ENCODE data around the gene PFKP.

DNA sequence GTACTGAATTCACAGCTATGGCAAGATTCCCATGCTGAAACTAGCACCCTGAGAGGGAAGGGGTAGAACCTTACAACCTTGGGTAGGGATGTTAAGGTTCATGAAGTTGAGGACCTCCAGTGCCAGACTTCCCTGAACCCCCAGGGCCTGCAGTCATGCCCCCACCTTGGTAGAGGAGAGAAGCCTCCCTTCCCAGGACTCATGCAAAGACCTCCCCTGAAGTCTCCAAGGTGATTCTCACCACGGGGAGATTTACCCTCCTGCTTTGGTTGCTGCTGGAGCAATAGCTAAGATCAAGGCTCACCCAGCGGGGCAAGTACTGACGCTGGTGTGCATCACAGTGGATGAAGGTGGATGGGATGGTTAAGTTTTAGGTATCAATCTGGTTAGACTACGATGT lies 49.1 kb upstream of the PFKP start:
- no peak for TF ChIP-seq MEIS1 (CRISPR knock-in tag; IDR thresholded peaks at IDR 0.05; ENCODE audit: borderline replicate concordance)
- TF ChIP-seq TCF7L2 (IDR thresholded peaks at IDR 0.05; ENCODE audit: borderline replicate concordance, low read depth, low read length) = no peak
- TF ChIP-seq SETDB1 (IDR thresholded peaks at IDR 0.05; ENCODE audit: insufficient read length, low read length) = no peak
- no peak for TF ChIP-seq HOXC10 (CRISPR knock-in tag; IDR thresholded peaks at IDR 0.05)

Measured in HEK293 (cell line).